Stimulated activated naive CD4-positive, alpha-beta T cell treated with Interleukin-2 at 50 U/mL for 16 hours (primary cell): ENCODE data around the gene PRAME.

Experiments used
- DNase-seq: peaks from one replicate; lab custom pipeline; 2025; lab: John Stamatoyannopoulos, UW

PRAME gene

DNA sequence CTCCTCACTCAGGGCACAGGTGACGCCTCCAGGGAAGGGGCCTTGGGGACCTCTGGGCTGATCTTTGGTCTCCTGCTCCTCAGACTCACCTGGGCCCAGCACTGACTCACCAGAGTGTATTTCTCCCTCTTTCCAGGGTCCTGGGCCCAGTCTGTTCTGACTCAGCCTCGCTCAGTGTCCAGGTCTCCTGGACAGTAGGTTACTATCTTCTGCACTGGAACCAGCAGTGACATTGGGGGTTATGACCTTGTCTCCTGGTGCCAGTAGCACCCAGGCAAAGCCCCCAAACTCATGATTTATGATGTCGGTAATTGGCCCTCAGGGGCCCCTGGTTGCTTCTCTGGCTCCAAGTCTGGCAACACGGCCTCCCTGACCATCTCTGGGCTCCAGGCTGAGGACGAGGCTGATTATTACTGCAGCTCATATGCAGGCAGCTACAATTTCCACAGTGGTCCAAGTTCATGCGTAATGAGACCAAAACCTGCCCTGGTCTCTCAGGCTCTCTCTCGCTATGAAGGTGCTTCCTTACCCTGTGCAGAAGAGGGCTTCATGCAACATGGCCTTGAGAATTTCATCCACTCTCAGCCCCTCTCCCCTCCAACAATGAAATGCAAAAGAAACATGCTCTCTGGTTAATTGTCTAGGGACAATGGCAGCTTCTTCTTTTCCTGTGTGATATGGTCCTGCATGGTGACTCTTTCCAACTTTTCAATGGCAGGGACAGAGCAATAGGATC, 21.0 kb upstream of the PRAME start:
- DNase-seq = no peak

DNA sequence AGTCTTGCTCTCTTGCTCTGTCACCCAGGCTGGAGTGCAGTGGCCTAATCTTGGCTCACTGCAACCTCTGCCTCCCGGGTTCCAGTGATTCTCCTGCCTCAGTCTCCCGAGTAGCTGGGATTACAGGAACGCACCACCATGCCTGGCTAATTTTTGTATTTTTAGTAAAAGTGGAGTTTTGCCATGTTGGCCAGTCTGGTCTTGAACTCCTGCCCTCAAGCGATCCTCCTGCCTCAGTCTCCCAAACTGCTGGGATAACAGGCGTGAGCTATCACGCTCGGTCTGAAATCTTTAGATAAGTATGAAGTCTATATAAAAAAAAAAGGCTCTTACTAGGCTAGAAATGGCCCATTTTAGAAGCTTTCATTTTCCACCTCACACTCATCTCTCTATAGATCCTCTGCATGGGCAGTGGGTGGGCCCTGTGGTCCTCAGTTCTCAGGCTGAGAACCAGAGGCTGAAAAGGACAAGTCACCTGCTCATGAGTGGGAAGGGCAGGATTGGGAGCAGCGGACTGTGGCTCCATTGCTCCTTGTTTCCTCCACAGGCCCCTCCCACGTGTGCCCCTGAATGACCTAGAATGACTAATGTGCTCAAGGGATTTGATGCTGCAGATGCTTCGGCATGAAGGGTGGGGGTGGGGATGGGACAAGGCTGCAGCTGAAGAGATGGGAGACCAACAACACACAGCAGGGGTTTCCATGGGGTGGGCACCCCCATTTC, 19.8 kb upstream of the PRAME start:
- DNase-seq = no peak

DNA sequence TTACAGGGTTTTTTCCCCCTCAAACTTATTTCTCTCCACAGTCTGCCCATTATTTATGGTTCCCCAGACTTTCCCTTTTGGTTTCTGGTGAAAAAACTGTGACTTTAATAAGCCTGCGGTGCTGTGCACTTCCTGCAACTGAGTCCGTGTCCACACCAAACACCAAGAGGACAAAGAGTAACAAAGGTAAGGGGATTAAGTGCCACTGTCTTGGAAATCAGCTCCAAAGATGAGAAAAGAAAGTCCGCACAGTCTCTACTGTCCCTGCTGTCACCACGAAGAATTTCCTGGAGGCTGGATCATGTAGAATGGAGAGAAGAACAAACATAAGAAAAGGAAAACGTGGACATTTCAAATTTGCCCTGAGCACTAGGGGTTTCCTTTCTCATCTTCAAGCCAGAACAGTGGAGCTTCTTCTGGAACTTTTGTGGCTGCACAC, 17.9 kb upstream of the PRAME start:
- no peak for DNase-seq

DNA sequence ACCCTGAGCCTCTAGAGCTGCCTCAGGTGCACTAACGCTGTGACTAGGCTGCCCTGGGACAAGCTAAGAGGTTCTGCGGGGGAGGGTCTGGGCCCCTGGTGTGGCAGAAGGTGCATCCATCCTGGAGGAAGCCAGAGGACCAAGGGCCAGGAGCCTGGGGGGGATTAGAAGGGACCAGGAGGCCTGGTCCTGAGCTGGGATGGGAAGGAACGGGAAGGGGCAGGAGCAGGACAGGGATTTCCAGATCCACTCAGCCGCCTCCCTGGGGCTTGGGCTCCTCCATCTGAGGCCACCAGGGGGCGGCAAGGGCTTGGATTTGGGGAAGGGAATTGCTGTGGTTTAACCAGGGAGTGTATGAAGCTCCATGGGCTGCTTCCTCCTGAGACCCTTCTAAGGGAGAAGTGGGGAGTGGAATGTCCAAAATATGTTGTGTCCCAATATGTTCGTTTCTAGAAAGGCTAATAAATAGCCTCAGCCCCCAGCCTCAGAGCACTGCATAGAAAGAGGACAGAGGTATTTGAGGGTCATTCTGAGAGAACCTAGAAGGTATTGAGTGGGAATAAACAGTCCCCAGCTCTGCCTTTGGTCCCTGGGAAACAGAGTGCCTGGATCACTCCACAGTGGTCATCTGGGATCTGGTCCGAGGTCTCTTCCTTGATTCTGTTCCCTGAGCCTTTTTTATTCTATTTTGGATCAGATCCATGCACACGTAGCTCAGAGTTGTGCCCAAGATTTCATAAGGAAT, 17.4 kb upstream of the PRAME start:
- peak; percentile 12 for DNase-seq

DNA sequence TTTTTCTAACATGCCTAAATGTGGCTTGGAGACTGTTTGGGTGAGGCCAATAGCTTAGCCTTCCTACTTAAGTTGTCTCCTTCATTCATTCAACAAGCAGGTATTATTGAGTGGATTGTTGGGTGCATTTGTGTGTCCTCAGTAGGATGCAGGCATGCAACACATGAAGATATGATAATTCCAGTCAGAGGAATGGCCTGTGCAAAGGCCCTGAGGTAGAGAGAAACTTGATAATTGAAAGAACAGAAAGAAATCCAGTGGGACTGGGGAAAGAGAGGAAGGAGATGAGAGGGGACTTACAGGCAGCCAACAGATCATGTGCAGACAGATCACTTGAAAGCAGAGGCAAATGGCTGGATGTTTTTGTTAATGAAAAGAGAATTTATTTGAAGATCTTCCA, 15.3 kb upstream of the PRAME start:
- DNase-seq = no peak

DNA sequence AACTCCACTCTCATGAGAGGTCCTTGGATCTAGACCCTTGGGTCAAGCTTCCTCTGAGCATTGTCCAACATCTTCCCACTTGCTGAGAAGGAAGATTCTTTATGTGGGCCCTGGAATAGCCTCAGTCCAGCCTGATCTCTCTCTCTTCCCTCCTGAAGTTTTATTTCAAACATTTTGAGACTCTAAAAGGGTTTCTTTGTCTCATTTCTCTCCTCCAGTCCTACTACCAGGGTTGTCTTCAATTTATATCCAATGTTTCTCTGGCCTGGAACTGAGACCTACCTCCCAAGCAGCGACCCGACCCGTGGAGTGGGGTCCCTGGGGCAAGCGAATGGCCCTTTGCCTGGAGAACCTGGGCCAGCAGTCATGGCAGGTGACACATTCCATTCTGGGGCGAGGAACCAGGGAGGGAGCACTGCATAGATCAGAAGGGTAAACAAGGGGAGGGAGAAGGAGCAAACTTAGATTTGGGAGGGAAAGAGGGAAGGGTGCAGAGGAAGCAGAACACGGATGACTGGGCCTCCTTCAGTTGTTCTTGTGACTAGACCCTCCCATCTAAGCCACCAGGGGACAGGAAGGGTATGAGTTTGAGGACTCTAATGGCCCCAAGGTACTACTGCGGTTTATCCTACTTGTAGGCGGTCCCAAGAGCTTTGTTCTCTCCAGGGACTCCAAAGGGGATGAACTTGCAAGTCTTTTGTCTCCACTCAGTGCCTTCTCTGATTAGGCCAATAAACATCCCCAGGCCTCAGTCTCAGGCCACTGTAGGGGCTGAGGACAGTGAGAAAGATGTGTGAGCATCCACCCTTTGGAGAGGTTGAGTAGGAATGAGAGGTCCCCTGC, 14.2 kb upstream of the PRAME start:
- DNase-seq = no peak

DNA sequence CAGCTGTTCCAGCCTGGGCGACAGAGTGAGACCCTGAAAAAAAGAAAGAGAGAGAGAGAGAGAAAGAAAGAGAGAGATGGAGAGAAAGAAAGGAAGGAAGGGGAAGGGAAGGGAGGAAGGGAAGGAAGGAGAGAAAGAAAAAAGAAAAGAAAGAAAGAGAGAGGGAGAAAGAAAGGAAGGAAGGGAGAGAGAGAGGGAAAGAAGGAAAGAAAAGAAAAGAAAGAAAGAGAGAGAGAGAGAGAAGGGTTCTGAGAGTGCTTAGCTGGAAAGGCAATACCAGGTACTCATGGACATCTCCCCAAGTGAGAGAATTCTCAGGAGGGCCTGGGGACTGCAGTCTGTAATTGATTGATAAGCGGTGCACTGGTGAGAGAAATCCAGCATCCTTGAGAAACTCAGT, 12.8 kb upstream of the PRAME start:
- no peak for DNase-seq

DNA sequence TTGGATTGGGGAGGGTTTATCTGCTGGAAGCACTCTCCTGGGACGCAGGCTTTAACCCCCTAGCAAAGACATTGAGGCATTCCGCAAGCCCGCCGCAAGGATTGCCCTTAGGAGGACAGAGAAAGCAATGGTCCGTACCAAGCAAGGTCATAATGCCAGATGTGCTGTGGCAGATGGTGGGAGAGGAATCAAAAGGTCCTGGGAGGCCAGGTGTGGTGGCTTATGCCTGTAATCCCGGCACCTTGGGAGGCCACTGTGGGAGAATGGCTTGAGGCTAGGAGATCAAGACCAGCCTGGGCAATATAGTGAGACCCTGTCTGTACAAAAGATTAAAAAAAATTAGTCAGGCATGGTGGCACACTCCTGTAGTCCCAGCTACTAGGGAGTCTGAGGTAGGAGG, 12.4 kb upstream of the PRAME start:
- DNase-seq = no peak

DNA sequence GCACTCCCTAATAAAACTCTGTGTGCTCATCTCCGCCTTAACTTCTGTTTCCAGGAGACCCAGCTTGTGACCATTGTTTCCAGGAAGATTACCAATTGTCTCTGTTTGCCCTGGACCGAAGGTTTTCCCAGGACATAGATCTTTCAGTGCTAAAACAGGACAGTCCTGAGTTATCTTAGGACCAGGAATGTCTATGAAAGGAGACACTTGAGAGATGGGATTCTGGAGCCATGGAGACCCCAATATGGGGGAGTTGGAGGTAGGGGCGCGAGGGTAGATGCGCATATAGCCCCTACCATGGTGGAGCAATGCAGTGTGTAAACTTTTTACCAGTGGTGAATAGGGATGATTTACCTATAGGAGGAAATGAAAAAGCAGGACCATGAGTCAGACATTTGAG, 10.2 kb upstream of the PRAME start:
- DNase-seq = no peak

DNA sequence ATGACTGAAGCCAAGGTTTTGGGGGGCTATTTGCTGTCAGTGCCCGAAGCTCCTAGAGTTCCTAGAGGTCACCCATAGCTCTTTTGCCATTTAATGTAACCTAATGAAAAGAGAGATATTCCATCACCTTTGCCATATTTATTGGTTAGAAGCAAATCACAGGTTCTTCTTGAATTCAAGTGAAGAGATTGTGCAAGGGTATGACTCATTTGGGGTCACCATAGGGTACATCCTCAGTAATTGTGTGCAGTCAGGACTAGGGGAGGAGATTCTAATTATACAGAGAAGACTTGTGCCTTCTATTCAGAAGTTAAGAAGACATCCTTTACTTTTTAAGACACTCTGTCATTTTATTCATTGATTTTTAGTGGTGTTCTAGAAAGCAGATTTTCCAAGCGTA, 6.9 kb upstream of the PRAME start:
- DNase-seq = no peak

DNA sequence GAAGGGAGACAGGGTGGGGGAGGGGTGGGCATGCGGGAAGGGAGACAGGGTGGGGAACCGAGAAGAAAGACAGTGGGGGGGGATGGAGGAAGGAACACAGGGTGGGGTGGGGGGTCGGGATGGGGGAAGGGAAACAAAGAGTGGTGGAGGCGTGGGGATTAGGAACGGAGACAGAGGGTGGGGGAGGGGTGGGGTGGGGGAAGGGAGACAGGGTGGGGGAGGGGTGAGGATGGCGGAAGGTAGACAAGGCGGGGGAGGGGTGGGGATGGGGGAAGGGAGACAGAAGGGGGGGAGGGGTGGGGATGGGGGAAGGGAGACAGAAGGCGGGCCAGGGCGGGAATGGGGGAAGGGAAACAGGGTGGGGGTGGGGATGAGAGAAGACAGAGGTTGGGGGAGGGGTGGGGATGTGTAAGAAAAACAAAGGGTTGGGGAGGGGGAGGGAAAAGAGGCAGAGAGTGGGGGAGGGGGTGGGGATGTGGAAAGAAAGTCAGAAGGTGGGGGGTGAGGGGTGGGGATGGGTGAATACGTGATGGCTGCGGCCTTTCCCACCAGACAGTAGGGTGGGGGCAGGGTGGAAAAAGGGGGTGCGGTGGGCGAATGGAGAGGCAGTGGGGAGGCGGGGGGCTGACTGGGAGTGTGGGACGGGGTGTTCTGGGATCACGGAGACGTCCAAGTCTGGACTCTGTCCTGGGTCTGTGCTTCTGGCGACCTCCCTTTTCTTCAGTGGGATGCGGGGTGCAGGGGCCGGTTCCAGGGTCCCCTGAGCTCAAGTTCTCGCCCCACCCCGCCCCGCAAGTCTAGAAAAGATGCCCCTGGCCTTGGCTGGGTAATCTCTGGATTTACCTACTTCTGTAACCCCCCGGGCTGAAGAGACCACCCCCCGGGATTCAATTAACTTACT, 744 bp downstream of the PRAME start:
- DNase-seq = no peak

DNA sequence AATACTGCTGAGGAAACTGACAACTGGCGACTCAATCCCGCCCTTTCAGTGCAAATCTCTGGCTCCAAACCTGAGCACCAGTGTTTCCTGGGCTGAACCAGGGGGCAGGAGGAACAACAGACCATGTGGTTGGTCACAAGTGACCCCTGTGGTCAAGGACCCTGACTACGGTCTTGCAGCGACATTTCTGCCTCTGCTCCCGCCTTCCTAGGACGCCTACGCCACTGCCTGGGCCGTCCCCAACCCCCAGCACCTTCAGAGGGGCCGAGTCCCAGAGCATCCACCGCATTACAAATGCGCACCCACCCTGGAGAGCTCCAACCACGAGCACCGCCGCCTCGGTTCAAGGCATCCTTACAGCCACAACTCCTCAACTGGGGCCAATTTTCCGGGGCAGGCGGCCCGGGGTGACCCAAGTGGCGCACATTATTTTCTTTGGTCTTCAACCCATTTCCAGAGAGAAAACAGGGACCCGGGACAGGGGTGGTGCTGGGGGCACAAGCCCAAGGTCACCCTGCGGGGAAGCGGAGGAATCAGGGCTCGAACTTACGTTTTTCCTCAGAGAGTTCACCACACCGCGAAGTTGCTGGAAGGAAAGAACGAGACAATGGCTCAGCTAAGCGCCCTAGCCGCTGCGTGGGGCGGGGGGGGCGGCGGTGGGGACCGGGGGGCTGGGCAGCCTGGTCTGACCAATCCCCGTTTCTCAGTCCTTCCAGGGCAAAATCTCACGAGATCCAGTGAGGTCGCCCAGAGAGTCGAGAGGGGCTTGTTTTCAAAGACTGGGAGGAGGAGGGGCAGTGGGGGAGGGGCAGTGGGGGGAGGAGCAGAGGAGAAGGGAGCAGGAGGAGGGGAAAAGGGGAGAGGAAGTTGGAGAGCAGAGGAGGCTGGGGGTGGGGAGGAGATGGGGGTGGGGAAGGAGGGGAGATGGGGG, 1.8 kb downstream of the PRAME start:
- DNase-seq = no peak

DNA sequence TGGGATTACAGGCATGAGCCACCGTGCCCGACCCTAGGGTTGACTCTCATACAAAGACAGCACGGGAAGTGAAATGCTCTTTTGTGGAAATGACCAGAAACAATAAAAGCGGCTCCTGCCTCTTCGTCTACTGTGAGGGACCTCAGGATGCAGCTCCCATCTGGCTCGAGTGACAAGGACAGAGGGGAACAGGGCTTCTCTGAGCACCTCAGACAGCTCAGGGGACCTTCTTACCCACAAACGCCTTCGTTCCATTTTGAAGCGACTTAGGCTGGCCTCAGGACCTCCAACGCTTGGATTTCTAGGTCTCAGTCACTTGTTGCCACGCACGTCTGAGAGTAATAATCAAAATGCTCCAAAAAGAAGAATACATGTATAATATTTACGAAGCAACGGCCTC, 2.5 kb downstream of the PRAME start:
- DNase-seq = no peak

DNA sequence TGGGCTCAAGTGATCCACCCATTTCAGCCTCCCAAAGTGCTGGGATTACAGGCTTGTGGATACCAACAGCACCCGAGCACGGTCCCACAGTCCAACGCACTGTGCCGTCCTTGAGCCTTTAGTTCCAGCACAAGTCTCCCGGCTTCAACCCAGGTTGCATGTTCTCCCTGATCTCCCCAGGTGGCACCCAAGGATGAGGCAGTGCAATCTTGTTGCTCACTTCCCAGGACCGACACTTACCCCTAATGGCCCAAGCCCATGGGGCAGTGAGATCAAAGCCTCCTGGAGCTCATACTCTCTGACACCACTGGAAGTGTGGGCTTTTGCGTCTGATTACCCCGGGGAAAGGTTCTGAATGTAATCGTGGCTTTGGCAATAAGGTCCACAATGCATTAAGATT, 3.5 kb downstream of the PRAME start:
- DNase-seq = no peak

DNA sequence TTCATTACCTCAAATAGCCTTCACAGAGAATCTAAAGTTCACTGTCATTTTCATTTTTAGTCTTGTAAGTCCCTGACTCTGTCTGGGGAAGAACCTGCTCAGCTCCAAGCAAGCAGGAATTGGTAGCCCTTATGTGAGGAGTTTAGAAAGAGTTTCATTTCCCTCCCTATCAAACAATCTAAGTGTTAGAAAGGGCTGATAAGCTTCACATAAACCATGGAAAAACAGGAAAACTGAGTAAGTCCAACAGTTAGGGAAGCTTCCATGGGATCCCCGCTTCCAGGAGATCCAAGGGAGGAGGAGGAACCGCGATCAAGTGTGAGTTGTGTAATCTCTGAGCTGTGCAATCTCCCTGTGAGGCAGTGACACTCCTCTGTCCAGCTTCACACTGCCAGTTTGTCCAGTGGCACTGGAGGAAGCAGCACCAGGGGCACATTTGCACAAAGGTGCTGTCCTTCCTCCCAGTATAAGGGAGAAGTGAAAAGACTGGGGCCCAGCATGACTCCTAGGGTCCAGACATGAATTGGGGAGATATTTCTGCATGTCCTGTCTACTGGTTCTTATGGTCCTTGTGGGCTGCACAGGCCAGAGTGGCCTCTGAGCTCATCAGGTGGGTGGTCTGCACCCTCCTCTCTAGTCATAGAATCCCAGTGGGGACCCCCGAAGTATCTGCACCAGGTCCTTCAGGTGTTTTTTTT, 4.3 kb downstream of the PRAME start:
- no peak for DNase-seq

DNA sequence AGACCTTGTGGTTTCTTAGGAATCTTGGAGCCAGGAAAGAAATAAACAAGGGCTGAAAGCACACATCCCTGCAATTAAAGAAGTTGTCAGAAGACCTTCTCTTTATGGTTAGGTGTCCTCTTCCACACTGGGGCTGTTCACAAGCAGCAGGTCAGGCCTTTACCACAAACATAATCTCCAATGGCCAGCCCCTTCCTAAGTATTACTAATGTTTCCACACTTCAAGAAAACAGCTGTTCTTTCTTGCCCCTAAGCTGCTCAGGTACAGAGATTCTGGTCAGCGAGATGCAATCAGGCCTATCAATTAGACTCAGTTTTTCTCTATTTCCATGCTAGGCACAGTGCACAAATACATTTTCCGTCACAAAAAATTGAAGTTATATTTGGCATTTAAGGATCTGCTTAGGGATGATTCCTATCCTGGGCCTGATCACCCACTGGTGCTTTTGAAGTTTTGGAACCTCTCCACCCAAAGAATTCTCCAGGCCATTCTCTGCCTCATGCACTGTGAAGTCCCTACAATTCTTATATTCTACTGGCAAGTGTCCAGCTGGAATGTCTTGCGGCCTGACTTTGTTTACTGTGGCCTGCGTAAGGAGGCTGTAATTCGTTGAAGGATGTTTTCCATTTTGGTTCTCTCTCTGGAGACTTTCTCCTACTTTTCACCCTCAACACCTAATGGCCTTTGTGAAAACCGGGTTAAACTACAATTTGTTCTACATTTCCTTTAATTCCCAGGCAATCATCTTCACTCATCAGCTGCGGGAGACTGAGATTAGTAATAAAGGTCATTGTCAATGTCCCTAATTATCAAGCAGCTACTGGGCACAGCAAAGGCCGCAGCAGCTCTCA, 5.1 kb downstream of the PRAME start:
- DNase-seq = no peak

DNA sequence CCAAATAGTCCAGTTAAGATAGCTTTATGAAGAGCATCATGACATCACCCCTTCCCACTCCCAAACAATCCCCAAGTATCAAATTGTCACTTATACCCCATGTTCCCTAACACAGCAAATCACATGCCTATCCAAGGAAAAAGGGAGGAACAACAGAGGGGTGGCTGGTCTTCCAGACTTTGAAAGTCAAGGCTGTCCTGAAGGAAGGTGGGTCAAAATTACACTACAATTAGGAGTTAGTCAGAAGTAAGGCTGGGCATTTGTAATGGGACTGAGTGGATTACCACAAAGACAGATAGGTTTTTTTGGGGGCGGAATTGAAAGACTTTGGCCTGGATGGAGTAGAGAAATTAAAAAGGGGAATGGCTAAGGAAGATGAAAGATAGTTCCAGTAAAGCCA, 5.9 kb downstream of the PRAME start:
- DNase-seq = no peak

DNA sequence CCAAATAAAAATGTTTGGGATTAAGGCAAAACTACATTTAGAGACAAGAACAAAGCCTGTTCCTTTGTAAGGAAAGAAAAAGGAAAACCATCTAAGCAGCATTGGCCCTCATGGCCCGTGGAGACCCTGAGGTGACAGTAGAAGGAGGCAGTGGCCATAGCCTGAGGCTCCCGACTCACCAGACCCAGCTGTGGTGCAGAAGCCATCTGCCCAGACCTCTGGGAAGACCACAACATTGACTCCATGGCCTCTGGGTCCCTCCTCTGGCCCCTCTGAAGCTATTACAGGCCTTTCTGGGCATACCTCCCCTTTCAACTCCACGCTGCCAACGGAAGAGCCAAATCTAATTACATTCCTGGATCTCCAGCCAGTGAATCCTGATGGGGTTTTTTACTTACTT, 6.4 kb downstream of the PRAME start:
- DNase-seq = no peak
